HCT116 (cell line): ENCODE results near the gene FNDC5. TPM values are rescaled to one million over a fixed set of nuclear protein-coding genes. Genes with fewer than 3 reads are reported as not detected.

ENCODE experiments used
- ATAC-seq: fragments of 200-7000 bp; cut with Tn5 transposase; 2 replicates; pipeline ENCODE4 v1.9.1; 2020; ENCODE audit warnings: mild to moderate bottlenecking, moderate library complexity
- BruUV-seq: library from RNA; stranded (reverse); fragments of 400-500 nt; replicated peaks from 2 replicates; lab custom pipeline; 2021; lab: Mats Ljungman, UMichigan
- CTCF ChIA-PET: fragments of 300-600 bp; sonication (Branson Sonifier 250); formaldehyde crosslinking; loops from one replicate; lab custom pipeline; 2021; ENCODE audit warnings: antibody characterized with exemption; lab: Charles Lee
- POLR2A ChIA-PET: fragments of 300-600, 350-600 bp; sonication (Branson Sonifier 250); formaldehyde crosslinking; loops from one replicate; lab custom pipeline; 2021; ENCODE audit warnings: antibody characterized with exemption; lab: Charles Lee
- RAD21 ChIA-PET, 2 experiments: fragments of 300-600 bp; sonication (Branson Sonifier 250); formaldehyde crosslinking; loops; one replicate each; lab custom pipeline; 2023; ENCODE audit warnings: low total read pairs in 2 of 2; ENCODE audit not compliant: uncharacterized antibody in 2 of 2, unreplicated experiment in 2 of 2, low non-redundant PET in 1 of 2; lab: Charles Lee
- DNase-seq: peaks from one replicate; pipeline ENCODE4 v3.0.0-alpha.2; 2010; ENCODE audit warnings: low read depth, low spot score
- H2AFZ ChIP-seq: fragments of 200-600 bp; shearing (Covaris generic), sonication (generic); 2 replicates; pipeline ENCODE4 v1.6.1; 2017; ENCODE audit warnings: low read depth, mixed run types, mixed read lengths, antibody characterized with exemption, low read length; ENCODE audit not compliant: poor library complexity, severe bottlenecking
- H3K27ac ChIP-seq: 2 replicates; pipeline ENCODE4 v1.5.1; 2012; ENCODE audit warnings: low read depth, low read length
- H3K27me3 ChIP-seq: fragments of 200-600 bp; sonication (generic); 2 replicates; pipeline ENCODE4 v1.6.1; 2016; ENCODE audit warnings: mixed run types, low read length, mixed read lengths; ENCODE audit not compliant: insufficient read depth
- H3K36me3 ChIP-seq, 2 experiments: fragments of 200-500 bp in 1 of 2; fragments of 200-600 bp in 1 of 2; sonication (Bioruptor generic) in 1 of 2; sonication (generic) in 1 of 2; 2 replicates each; pipeline versions ENCODE4 v1.5.1 to v1.6.1; 2014 to 2016; ENCODE audit warnings: low read length in 2 of 2, inconsistent platforms in 1 of 2, mixed read lengths in 1 of 2, mixed run types in 1 of 2; ENCODE audit not compliant: insufficient read depth in 2 of 2, control insufficient read depth in 1 of 2
- H3K4me1 ChIP-seq, 2 experiments: fragments of 200-600 bp in 1 of 2; sonication (generic) in 1 of 2; 2 replicates each; pipeline versions ENCODE4 v1.5.1 to v1.6.1; 2012 to 2017; ENCODE audit warnings: low read length in 2 of 2, inconsistent platforms in 1 of 2, mild to moderate bottlenecking in 1 of 2, mixed read lengths in 1 of 2, mixed run types in 1 of 2, moderate library complexity in 1 of 2; ENCODE audit not compliant: insufficient read depth in 2 of 2, control insufficient read depth in 1 of 2
- H3K4me2 ChIP-seq: fragments of 200-600 bp; sonication (generic); 2 replicates; pipeline ENCODE4 v1.6.1; 2017; ENCODE audit warnings: mixed run types, low read length, mixed read lengths
- H3K4me3 ChIP-seq, 2 experiments: fragments of 200-600 bp in 1 of 2; sonication (generic) in 1 of 2; replicated peaks in 1 of 2; 2 replicates each; pipeline ENCODE4 v1.5.1; 2011 to 2016; ENCODE audit warnings: low read length in 2 of 2, control low read depth in 1 of 2, low read depth in 1 of 2, mild to moderate bottlenecking in 1 of 2, mixed read lengths in 1 of 2, mixed run types in 1 of 2
- H3K79me2 ChIP-seq: fragments of 200-600 bp; sonication (generic); 2 replicates; pipeline ENCODE4 v1.6.1; 2017; ENCODE audit warnings: mild to moderate bottlenecking, mixed run types, low read length, moderate library complexity, mixed read lengths; ENCODE audit not compliant: insufficient read depth
- H3K9ac ChIP-seq: fragments of 200-600 bp; sonication (generic); 2 replicates; pipeline ENCODE4 v1.6.1; 2016; ENCODE audit warnings: low read length, mixed read lengths
- H3K9me2 ChIP-seq: fragments of 200-600 bp; sonication (generic), shearing (Covaris generic); 2 replicates; pipeline ENCODE4 v1.6.1; 2017; ENCODE audit warnings: mixed run types, mild to moderate bottlenecking, moderate library complexity; ENCODE audit not compliant: insufficient read depth
- H3K9me3 ChIP-seq, 2 experiments: fragments of 200-500 bp in 1 of 2; fragments of 200-600 bp in 1 of 2; sonication (Bioruptor generic) in 1 of 2; sonication (generic) in 1 of 2; 2 replicates each; pipeline ENCODE4 v1.6.1; 2014 to 2017; ENCODE audit warnings: low read length in 2 of 2, mixed read lengths in 2 of 2, inconsistent platforms in 1 of 2, low read depth in 1 of 2, mild to moderate bottlenecking in 1 of 2, mixed run types in 1 of 2, moderate library complexity in 1 of 2; ENCODE audit not compliant: control insufficient read depth in 1 of 2, insufficient read depth in 1 of 2
- H4K20me1 ChIP-seq: fragments of 200-600 bp; sonication (generic), shearing (Covaris generic); 2 replicates; pipeline ENCODE4 v1.6.1; 2017; ENCODE audit warnings: mixed run types, mild to moderate bottlenecking, moderate library complexity; ENCODE audit not compliant: insufficient read depth
- ATF3 ChIP-seq: IDR thresholded peaks from 2 replicates; pipeline ENCODE4 v1.6.1; 2012
- CEBPB ChIP-seq: IDR thresholded peaks from 2 replicates; pipeline ENCODE4 v1.6.1; 2012; ENCODE audit warnings: low read depth
- CTCF ChIP-seq, 3 experiments: fragments of 200-600 bp in 1 of 3; sonication (generic) in 1 of 3; IDR thresholded peaks in 2 of 3; conservative IDR thresholded peaks in 1 of 3; 2 replicates each; pipeline ENCODE4 v1.5.1; 2012 to 2017; ENCODE audit warnings: low read depth in 2 of 3, low read length in 2 of 3, antibody characterized with exemption in 1 of 3, borderline replicate concordance in 1 of 3, control low read depth in 1 of 3, mild to moderate bottlenecking in 1 of 3, mixed read lengths in 1 of 3, mixed run types in 1 of 3, moderate library complexity in 1 of 3; ENCODE audit not compliant: insufficient read depth in 1 of 3
- EGR1 ChIP-seq: IDR thresholded peaks from 2 replicates; pipeline ENCODE4 v1.6.1; 2012; ENCODE audit warnings: low read depth
- EZH2 ChIP-seq: fragments of 200-600 bp; sonication (generic); IDR thresholded peaks from 2 replicates; pipeline ENCODE4 v1.6.1; 2017; ENCODE audit warnings: antibody characterized with exemption, mixed run types
- MAX ChIP-seq: IDR thresholded peaks from 2 replicates; pipeline ENCODE4 v1.6.1; 2012
- POLR2AphosphoS5 ChIP-seq: IDR thresholded peaks from 2 replicates; pipeline ENCODE4 v1.6.1; 2011; ENCODE audit warnings: mild to moderate bottlenecking, low read depth, low read length, moderate library complexity
- RAD21 ChIP-seq: IDR thresholded peaks from 2 replicates; pipeline ENCODE4 v1.6.1; 2012; ENCODE audit warnings: low read depth, mild to moderate bottlenecking
- REST ChIP-seq: IDR thresholded peaks from 2 replicates; pipeline ENCODE4 v1.6.1; 2012; ENCODE audit warnings: low read depth
- SP1 ChIP-seq: IDR thresholded peaks from 2 replicates; pipeline ENCODE4 v1.6.1; 2012; ENCODE audit warnings: low read depth
- ZBTB33 ChIP-seq: IDR thresholded peaks from 2 replicates; pipeline ENCODE4 v1.6.1; 2011; ENCODE audit warnings: mild to moderate bottlenecking, low read length, moderate library complexity; ENCODE audit not compliant: insufficient replicate concordance; ENCODE audit errors: extremely low read depth
- intact Hi-C: fragments of 100-400 bp; cut with micrococcal nuclease; formaldehyde crosslinking; loops from 2 replicates; pipeline ENCODE4 v1.10.0; 2022
- total RNA-seq: library from RNA; stranded (reverse); gene quantifications from one replicate; pipeline ENCODE4 v1.2.1, GENCODE V29; 2021; ENCODE audit not compliant: unreplicated experiment

Gene FNDC5
- total RNA-seq, 1 experiment from 2014 or later: not detected

GRCh38 chr1:32883338-32884031 is 12.8 kb upstream of the FNDC5 start:
- Histone ChIP-seq H3K79me2 (no peaks in the 10 kb centered on the region), H3K9me3 (no peaks in the 10 kb centered on the region), H3K27me3 (no peaks in the 10 kb centered on the region), H2AFZ (no peak overlapping the region), H3K4me1 (peaks cover 0 to 5% of the 10 kb centered on the region in 2 experiments; a peak in 1 of 4 replicates), H3K4me2 (no peak overlapping the region), H3K4me3 (no peak overlapping the region), H3K9me2 (no peaks in the 10 kb centered on the region), H3K36me3 (no peaks in the 10 kb centered on the region), H4K20me1 (no peaks in the 10 kb centered on the region), H3K27ac (no peak overlapping the region), H3K9ac (no peak overlapping the region)
- TF ChIP-seq RAD21: no peak
- TF ChIP-seq ZBTB33: no peak
- no peak for TF ChIP-seq POLR2AphosphoS5
- no peak for TF ChIP-seq SP1
- no peak for TF ChIP-seq MAX
- TF ChIP-seq CEBPB: no peak
- no peak for TF ChIP-seq ATF3
- no peak for TF ChIP-seq EZH2
- no peak for TF ChIP-seq REST
- no peak for TF ChIP-seq EGR1
- no peak for TF ChIP-seq CTCF (IDR thresholded peaks at IDR 0.05 in 2 of 3, conservative IDR thresholded peaks at IDR 0.05 in 1 of 3; ENCODE audit: borderline replicate concordance in 1 of 3, insufficient read depth in 1 of 3, low read depth in 2 of 3, low read length in 2 of 3)
- BruUV-seq: no TSS peak
- ChIA-PET POLR2A (no interaction called here), RAD21 (no interaction called here), CTCF (no interaction called here)
- intact Hi-C loops: no loop called here
- DNase-seq (no peak), ATAC-seq (no peak)
